HG03066 (cell line): ENCODE results near the gene MAK.
"Not testable (repeated sequence)": the region's sequence is repeated elsewhere in the genome, so short reads cannot be mapped to it uniquely, and the experiment has no call there.

Experiments used
- ATAC-seq: cut with Tn5 transposase; IDR thresholded peaks from one replicate; pipeline ENCODE4 v1.9.1; 2021; ENCODE audit warnings: low read depth; ENCODE audit not compliant: unreplicated experiment

Gene MAK

GRCh38 chr6:10837995-10838793 is at the start of gene MAK:
TSS of gene MAK (minus strand) at chr6:10838539. CDS start at chr6:10830648, 7,891 bp downstream.
- ATAC-seq: peak; percentile 79

DNA sequence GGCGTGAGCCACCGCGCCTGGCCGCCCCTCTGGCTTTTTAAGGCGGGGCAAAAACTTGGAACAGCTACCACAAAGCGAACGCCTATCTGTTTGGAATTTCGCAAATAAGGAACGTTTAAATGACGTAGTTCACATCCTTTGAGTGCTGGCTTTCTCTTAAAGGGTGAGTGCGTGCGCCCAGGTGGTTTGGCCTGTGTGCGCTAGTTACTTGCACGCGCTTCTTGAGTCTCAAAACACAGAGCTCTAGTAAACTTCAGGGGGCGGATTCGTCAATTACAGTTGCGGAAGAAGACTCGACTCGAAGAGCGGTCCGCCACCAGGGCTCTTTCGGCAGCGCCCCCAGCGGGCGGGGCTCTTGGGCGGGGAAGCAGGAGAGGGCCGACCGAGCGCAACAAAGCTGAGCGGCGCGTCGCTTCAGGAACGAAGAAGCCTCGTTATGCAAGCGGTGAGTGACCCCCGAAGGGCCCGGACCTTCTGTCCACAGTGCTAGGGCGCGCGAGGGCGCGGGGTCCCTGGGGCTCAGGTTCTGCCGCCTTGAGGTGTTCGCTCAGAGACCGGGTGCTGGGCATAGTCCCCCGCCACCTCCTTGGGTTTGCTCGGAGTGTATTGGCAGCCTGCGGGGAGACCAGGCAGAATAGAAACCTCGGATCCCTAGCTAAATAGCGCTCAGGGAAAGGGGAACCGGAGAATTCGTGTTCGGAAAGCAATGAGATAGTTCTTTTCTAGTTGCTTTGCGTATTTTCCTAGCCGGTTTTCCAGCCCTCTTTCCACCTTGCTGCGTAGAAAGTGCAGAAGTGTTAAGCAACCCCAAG is 48.6 kb upstream of the MAK start, which contains the start of gene SYCP2L:
Gene SYCP2L, plus strand, starts transcription at position 362 of the 812 bp plus-strand sequence. Its CDS starts 75 bp downstream, at position 437.
- ATAC-seq: no peak

- not testable (repeated sequence) for ATAC-seq
Observed at GRCh38 chr6:10886365-10886690, 48.0 kb upstream of the MAK start.

GRCh38 chr6:10884245-10884972 is 46.1 kb upstream of the MAK start:
- ATAC-seq: no peak

DNA sequence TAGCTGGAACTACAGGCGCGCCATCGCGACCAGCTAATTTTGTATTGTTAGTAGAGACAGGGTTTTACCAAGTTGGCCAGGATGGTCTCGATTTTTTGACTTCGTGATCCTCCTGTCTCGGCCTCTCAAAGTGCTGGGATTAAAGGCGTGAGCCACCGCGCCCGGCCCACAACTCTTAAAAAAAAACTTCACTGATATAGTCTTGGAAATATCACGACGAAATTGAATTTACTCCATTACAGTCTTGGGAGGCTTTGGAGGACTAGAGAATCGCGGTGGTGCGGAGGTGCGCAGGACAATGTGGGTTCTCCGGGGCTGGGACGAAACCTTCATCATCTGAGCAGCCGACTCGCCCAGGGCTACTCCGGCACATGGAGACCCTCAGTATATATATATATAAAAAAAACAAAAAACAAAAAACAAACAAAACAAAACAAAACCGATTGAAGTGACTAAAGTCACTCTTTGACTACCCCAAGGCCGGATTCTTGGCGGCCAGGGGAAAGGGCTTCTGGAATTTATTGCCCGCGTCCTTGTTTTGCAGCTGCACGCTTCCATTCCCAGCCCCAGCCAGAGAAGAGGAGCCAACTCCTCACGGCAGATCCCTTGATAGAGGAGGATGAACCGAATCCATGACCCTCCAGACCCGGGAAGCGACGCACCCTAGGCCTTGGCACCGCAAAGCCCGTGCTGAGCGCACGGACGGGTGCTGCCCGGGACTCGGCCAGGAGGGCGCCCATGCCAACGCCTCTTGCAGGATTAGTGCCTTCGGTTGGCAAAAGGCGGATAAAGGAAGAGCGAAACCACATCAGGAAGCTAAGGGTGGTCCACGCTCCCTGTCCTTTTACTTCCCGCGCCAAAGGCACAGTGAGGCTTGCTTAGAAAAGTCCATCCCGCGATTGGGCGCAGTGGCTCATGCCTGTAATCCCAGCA is 45.2 kb upstream of the MAK start:
- ATAC-seq: no peak

DNA sequence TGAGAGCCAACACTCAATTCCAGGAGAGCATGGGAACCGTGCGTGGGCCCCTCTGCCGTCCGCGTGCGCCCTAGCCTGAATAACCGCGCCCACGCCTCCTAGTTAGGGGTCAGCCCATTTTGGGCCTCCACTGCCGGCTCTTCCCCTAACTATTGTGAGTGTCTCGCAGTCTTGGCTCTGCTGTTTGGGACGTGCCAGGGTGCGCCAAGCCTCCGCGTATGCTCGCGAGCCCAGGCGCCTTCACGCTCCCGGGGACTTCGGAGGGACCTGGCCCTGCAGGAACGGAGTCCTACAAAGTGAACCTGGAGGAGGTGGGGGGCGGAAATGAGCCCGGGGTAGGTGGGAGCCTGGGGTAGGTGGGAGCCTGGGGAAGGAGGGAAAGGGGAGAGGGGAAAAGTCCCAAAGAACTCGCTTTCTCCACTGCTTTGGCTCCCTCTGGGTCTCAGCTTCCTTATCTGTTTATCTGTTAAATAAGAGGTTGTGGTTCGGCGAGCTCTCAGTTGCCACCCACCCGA is 44.4 kb upstream of the MAK start:
- no peak for ATAC-seq

- not testable (repeated sequence) for ATAC-seq
Observed at GRCh38 chr6:10882253-10882630, 43.9 kb upstream of the MAK start.

DNA sequence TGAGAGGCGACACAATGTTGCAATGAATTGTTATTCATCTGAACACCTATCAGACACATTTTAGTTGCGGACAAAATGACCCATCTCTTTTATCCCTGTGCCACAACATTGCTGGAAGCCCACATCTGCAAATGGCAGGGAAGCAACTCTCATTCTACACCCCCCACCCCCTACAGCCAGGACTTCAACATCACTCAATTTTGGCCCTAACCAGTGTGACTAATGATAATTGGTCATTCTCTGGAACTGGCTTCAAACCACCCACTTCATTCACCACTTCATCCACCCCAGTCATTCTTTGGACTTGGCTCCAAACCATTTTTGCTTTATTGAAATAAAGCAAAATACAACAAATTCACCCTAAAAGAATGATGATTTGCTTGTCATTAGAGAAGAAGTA is 42.0 kb upstream of the MAK start:
- ATAC-seq: no peak

GRCh38 chr6:10877871-10878270 is 39.5 kb upstream of the MAK start:
- ATAC-seq: no peak

GRCh38 chr6:10877012-10877411 is 38.7 kb upstream of the MAK start:
- ATAC-seq: no peak

GRCh38 chr6:10875026-10875425 is 36.7 kb upstream of the MAK start:
- ATAC-seq: no peak

DNA sequence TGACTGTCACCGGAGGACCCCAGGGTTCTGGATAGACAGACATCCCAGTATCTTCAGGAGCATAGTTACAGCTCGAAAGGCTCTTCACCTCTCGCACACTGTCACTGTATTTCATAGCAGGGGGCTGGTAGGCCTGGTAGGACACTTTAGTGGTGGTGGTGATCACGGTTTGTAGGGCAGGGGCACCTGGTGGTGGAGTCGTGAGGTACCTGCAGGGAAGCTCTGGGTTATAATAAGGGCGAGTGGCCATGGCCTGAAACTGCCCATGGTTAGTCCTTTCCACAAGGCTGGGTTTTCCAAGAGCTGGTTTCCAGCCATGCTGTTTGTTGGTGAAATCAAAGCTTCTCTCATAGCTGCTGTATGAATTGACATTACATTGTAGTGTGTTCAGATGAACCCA is 35.9 kb upstream of the MAK start:
- no peak for ATAC-seq

DNA sequence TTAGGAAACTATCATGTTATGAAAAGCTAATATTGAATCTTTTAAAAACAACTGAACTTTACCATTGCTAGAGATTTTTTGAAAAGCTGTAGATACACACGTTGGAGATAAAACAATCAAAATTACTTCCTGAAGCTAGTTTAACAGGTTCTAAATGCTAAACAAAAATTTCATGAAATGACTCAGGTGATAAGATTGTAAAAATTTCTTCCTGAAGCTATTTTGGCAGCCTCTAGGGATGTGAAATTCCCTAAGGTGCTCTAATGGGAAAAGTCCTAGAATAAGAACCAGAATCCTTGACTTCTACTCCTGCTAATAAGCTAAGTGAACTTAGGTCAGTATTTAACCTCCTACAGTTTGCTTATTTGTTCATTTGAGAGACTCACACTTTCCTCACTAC is 35.0 kb upstream of the MAK start:
- ATAC-seq: no peak

- no peak for ATAC-seq
Observed at GRCh38 chr6:10867952-10868351, 29.6 kb upstream of the MAK start.

GRCh38 chr6:10866709-10867108 is 28.4 kb upstream of the MAK start:
- not testable (repeated sequence) for ATAC-seq

DNA sequence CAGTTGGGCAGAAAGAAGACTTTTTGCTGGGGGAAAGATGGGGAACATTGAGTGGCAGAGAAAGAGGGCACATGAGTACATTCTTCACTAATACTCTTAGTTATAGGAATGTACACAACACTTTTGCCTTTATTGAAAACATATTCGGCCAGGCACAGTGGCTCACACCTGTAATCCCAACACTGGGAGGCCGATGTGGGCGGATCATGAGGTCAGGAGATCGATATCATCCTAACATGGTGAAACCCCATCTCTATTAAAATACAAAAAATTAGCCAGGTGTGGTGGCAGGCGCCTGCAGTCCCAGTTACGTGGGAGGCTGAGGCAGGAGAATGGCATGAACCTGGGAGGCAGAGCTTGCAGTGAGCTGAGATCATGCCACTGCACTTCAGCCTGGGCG is 24.7 kb upstream of the MAK start:
- ATAC-seq: not testable (repeated sequence)

DNA sequence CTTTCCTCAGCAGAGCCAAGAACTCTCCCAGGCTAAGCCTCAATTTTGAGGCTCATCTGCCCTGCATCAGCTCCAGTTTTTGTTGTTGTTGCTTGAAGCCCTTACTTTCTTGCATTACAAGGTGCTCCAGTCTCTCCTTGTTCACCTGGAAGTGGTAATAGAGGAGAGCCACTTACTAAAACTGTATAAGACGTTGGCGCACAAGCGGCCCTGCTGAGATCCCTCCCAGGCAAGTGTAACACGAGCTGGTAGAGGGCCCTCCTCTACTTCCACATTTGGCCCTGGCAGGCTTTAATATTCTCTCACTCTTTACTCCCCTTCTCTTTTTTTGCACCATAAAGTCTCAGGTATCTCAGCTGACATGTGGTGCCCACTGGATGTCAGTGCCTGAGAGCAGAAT is 24.0 kb upstream of the MAK start:
- no peak for ATAC-seq

DNA sequence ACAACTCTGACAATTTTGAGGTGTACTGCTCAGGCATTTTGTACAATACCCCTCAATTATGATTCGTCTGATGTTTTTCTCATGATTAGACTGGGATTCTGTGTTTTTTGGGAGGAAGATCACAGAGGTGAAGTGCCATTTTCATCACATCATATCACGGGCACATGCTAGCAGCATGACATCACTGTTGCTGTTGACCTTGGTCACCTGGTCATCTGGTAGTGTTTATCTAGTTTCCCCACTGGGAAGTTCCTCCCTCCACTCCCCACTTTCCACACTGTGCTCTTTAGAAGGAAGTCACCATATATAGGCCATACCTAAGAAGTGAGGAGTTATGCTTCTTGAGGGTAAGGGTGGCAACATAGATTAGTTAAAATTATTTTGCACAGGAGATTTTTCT is 22.7 kb upstream of the MAK start:
- ATAC-seq: no peak

DNA sequence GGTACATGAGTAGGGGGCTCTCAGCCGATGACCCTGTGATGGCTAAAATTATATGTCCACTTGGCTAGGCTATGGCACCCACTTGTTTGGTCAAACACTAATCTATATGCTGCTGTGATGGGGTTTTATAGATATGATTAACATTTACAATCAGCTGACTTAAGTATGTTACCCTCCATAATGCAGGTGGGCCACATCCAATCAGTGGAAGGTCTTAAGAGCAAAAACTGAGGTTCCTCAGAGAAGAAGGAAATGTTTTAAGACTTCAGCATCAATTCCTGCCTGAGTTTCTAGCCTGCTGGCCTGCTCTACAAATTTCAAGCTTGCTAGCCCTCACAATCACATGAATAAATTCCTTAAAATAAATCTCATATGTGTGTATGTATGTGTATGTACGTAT is 18.9 kb upstream of the MAK start:
- no peak for ATAC-seq
